Amygdala (tissue), 56 donors: ENCODE results near the gene DIP2C.

Experiments used
- DNase-seq, 56 donors: peaks; one replicate each; lab custom pipeline; 2025; lab: John Stamatoyannopoulos, UW

The DIP2C gene

GRCh38 chr10:630581-631073 is 58.8 kb downstream of the DIP2C start:
- peak in 10 of 56 donors; percentile 35 to 61 (median 50) for DNase-seq

GRCh38 chr10:629186-629998 is 60.1 kb downstream of the DIP2C start:
- DNase-seq, result no peak

- DNase-seq, result peak in 49 of 56 donors; percentile 30 to 91 (median 71)
These were observed 61.0 kb downstream of the DIP2C start for GRCh38 chr10:628386-629045.

GRCh38 chr10:627032-627992 is 62.2 kb downstream of the DIP2C start:
- peak in 14 of 56 donors; percentile 24 to 66 (median 48) for DNase-seq

GRCh38 chr10:625751-626711 is 63.4 kb downstream of the DIP2C start:
- DNase-seq, result no peak

- peak in 26 of 56 donors; percentile 56 to 90 (median 79) for DNase-seq
These were observed 64.2 kb downstream of the DIP2C start for GRCh38 chr10:625333-625696.

- DNase-seq, result peak; percentile 30 to 95 (median 82)
These were observed 64.7 kb downstream of the DIP2C start for GRCh38 chr10:624605-625332.

- no peak for DNase-seq
These were observed 65.2 kb downstream of the DIP2C start for GRCh38 chr10:624312-624604.

GRCh38 chr10:623477-624311 is 65.8 kb downstream of the DIP2C start:
- peak in 5 of 56 donors; percentile 53 to 78 (median 57) for DNase-seq

- peak in 13 of 56 donors; percentile 27 to 62 (median 56) for DNase-seq
These were observed 66.5 kb downstream of the DIP2C start for GRCh38 chr10:623014-623413.

GRCh38 chr10:621981-622740 is 67.3 kb downstream of the DIP2C start:
- peak in 18 of 56 donors; percentile 26 to 77 (median 54) for DNase-seq

- peak in 2 of 56 donors; percentile 33 to 45 for DNase-seq
These were observed 68.0 kb downstream of the DIP2C start for GRCh38 chr10:621513-621912.

- DNase-seq, result no peak
These were observed 68.5 kb downstream of the DIP2C start for GRCh38 chr10:620971-621370.

GRCh38 chr10:620417-620816 is 69.1 kb downstream of the DIP2C start:
- DNase-seq, result no peak

GRCh38 chr10:619710-620109 is 69.8 kb downstream of the DIP2C start:
- peak in 5 of 56 donors; percentile 25 to 63 (median 47) for DNase-seq

- no peak for DNase-seq
These were observed 71.1 kb downstream of the DIP2C start for GRCh38 chr10:618229-618989.
